ENCODE measurements around the gene ITGA1.

Gene ITGA1

GRCh38 chr5:52881468-52881867, 93.8 kb downstream of the ITGA1 start (continued):
- TF ChIP-seq TSHZ2 (CRISPR knock-in tag; IDR thresholded peaks at IDR 0.05): no peak
- TF ChIP-seq PATZ1 (CRISPR knock-in tag; IDR thresholded peaks at IDR 0.05; ENCODE audit: borderline replicate concordance): no peak
- TF ChIP-seq ZFP30 (CRISPR knock-in tag; IDR thresholded peaks at IDR 0.05): no peak
- no peak for TF ChIP-seq RARB (CRISPR knock-in tag; IDR thresholded peaks at IDR 0.05)
- TF ChIP-seq BACH2 (CRISPR knock-in tag; IDR thresholded peaks at IDR 0.05; ENCODE audit: borderline replicate concordance): no peak
- no peak for TF ChIP-seq PPARA (CRISPR knock-in tag; IDR thresholded peaks at IDR 0.05; ENCODE audit: borderline replicate concordance)

GRCh38 chr5:52883110-52883509, 95.4 kb downstream of the ITGA1 start:
- ATAC-seq: no peak
- TF ChIP-seq CSDC2 (CRISPR knock-in tag; IDR thresholded peaks at IDR 0.05) (no peak), CSRNP3 (CRISPR knock-in tag; IDR thresholded peaks at IDR 0.05) (no peak), ZNF8 (CRISPR knock-in tag; IDR thresholded peaks at IDR 0.05) (no peak), ZNF565 (CRISPR knock-in tag; conservative IDR thresholded peaks at IDR 0.05; ENCODE audit: low read depth) (no peak), GLIS3 (CRISPR knock-in tag; IDR thresholded peaks at IDR 0.05) (no peak), ZFP3 (CRISPR knock-in tag; IDR thresholded peaks at IDR 0.05) (no peak), ISL1 (CRISPR knock-in tag; IDR thresholded peaks at IDR 0.05) (no peak), SNAI2 (CRISPR knock-in tag; IDR thresholded peaks at IDR 0.05) (no peak)

GRCh38 chr5:52884453-52884852, 96.7 kb downstream of the ITGA1 start:
- ATAC-seq: no peak
- TF ChIP-seq TOX (CRISPR knock-in tag; IDR thresholded peaks at IDR 0.05; ENCODE audit: borderline replicate concordance) (no peak), POU6F1 (CRISPR knock-in tag; IDR thresholded peaks at IDR 0.05; ENCODE audit: borderline replicate concordance, low read depth) (no peak), GLIS3 (CRISPR knock-in tag; IDR thresholded peaks at IDR 0.05) (no peak), CREB5 (CRISPR knock-in tag; IDR thresholded peaks at IDR 0.05; ENCODE audit: low read depth) (no peak), ZNF70 (CRISPR knock-in tag; IDR thresholded peaks at IDR 0.05) (no peak), ISL1 (CRISPR knock-in tag; IDR thresholded peaks at IDR 0.05) (no peak), ZFP30 (CRISPR knock-in tag; IDR thresholded peaks at IDR 0.05) (no peak), ZNF565 (CRISPR knock-in tag; conservative IDR thresholded peaks at IDR 0.05; ENCODE audit: low read depth) (no peak)

- TF ChIP-seq CREB5 (CRISPR knock-in tag; IDR thresholded peaks at IDR 0.05; ENCODE audit: low read depth): no peak
- TF ChIP-seq ESRRG (CRISPR knock-in tag; IDR thresholded peaks at IDR 0.05): no peak
- no peak for TF ChIP-seq ZNF70 (CRISPR knock-in tag; IDR thresholded peaks at IDR 0.05)
- no peak for TF ChIP-seq PATZ1 (CRISPR knock-in tag; IDR thresholded peaks at IDR 0.05; ENCODE audit: borderline replicate concordance)
- TF ChIP-seq BACH2 (CRISPR knock-in tag; IDR thresholded peaks at IDR 0.05; ENCODE audit: borderline replicate concordance): no peak
- no peak for TF ChIP-seq RARB (CRISPR knock-in tag; IDR thresholded peaks at IDR 0.05)
- TF ChIP-seq ISL1 (CRISPR knock-in tag; IDR thresholded peaks at IDR 0.05): no peak
- TF ChIP-seq OSR1 (CRISPR knock-in tag; IDR thresholded peaks at IDR 0.05): no peak
- no peak for TF ChIP-seq GLIS3 (CRISPR knock-in tag; IDR thresholded peaks at IDR 0.05)
- TF ChIP-seq CSDC2 (CRISPR knock-in tag; IDR thresholded peaks at IDR 0.05): no peak
- no peak for TF ChIP-seq POU6F1 (CRISPR knock-in tag; IDR thresholded peaks at IDR 0.05; ENCODE audit: borderline replicate concordance, low read depth)
- TF ChIP-seq TOX (CRISPR knock-in tag; IDR thresholded peaks at IDR 0.05; ENCODE audit: borderline replicate concordance): no peak
- no peak for TF ChIP-seq ZFP3 (CRISPR knock-in tag; IDR thresholded peaks at IDR 0.05)
- ATAC-seq: no peak
These were observed 97.9 kb downstream of the ITGA1 start for GRCh38 chr5:52885614-52886013.

All from SK-N-SH treated with all-trans-retinoic acid at 6 μM for 48 hours (cell line).